ENCODE results near the gene SCLY.

SCLY gene

GRCh38 chr2:238123991-238124470 is 63.2 kb downstream of the SCLY start:
- H3K4me3 ChIP-seq (ENCODE audit: low read length): no peak overlapping the region
- no peak for DNase-seq (ENCODE audit: low read depth)
- no peak for TF ChIP-seq CTCF (IDR thresholded peaks at IDR 0.05; ENCODE audit: insufficient read depth, low read depth, low read length, missing control alignments)

- no peak overlapping the region for H3K4me3 ChIP-seq (ENCODE audit: low read length)
- TF ChIP-seq CTCF (IDR thresholded peaks at IDR 0.05; ENCODE audit: insufficient read depth, low read depth, low read length, missing control alignments): no peak
- DNase-seq (ENCODE audit: low read depth): no peak
Measured at GRCh38 chr2:238124488-238125126, 63.8 kb downstream of the SCLY start.

- no peak overlapping the region for H3K4me3 ChIP-seq (ENCODE audit: low read length)
- DNase-seq (ENCODE audit: low read depth): no peak
- TF ChIP-seq CTCF (IDR thresholded peaks at IDR 0.05; ENCODE audit: insufficient read depth, low read depth, low read length, missing control alignments): no peak
Measured at GRCh38 chr2:238125127-238125885, 64.5 kb downstream of the SCLY start.

- TF ChIP-seq CTCF (IDR thresholded peaks at IDR 0.05; ENCODE audit: insufficient read depth, low read depth, low read length, missing control alignments): no peak
- no peak overlapping the region for H3K4me3 ChIP-seq (ENCODE audit: low read length)
- no peak for DNase-seq (ENCODE audit: low read depth)
Measured at GRCh38 chr2:238126338-238126737, 65.5 kb downstream of the SCLY start.

DNA sequence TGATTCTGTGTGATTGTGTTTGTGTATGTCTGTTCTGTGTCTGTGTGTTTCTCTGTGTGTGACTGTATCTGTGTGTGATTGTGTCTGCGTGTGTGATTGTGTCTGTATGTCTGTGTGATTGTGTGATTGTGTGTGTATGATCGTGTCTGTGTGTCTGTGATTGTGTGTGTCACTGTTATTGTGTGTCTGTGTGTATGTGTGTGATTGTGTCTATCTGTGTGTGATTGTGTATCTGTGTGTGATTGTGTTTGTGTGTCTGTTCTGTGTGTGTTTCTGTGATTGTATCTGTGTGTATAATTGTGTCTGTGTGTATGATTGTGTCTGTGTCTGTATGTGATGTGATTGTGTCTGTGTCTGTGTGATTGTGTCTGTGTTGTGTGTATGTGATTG is 66.0 kb downstream of the SCLY start:
- no peak overlapping the region for H3K4me3 ChIP-seq (ENCODE audit: low read length)
- no peak for TF ChIP-seq CTCF (IDR thresholded peaks at IDR 0.05; ENCODE audit: insufficient read depth, low read depth, low read length, missing control alignments)
- DNase-seq (ENCODE audit: low read depth): no peak

GRCh38 chr2:238127165-238128060 is 66.6 kb downstream of the SCLY start:
- no peak overlapping the region for H3K4me3 ChIP-seq (ENCODE audit: low read length)
- peak; percentile 16 for DNase-seq (ENCODE audit: low read depth)
- no peak for TF ChIP-seq CTCF (IDR thresholded peaks at IDR 0.05; ENCODE audit: insufficient read depth, low read depth, low read length, missing control alignments)

Data from epithelial cell of esophagus (primary cell).